Left ventricle myocardium inferior (tissue), 1 donor: ENCODE results near the gene PELI2. TPM values are rescaled to one million over a fixed set of nuclear protein-coding genes. Genes with fewer than 3 reads are reported as not detected.

Source experiments
- DNase-seq: peaks from one replicate; pipeline ENCODE4 v3.0.0-alpha.2; 2020
- H3K27ac ChIP-seq: fragments of 200-600 bp; replicated peaks from 2 replicates; pipeline ENCODE4 v1.8.0; 2021
- H3K27me3 ChIP-seq: fragments of 200-600 bp; 2 replicates; pipeline ENCODE4 v1.8.0; 2021; ENCODE audit warnings: low read depth
- H3K36me3 ChIP-seq: fragments of 200-600 bp; 2 replicates; pipeline ENCODE4 v1.8.0; 2021
- H3K4me1 ChIP-seq: fragments of 200-600 bp; 2 replicates; pipeline ENCODE4 v1.8.0; 2021
- H3K4me3 ChIP-seq: fragments of 200-600 bp; 2 replicates; pipeline ENCODE4 v1.8.0; 2021; ENCODE audit warnings: mild to moderate bottlenecking, moderate library complexity
- H3K9me3 ChIP-seq: fragments of 200-600 bp; replicated peaks from 2 replicates; pipeline ENCODE4 v1.8.0; 2021
- CTCF ChIP-seq: fragments of 200-600 bp; IDR thresholded peaks from 2 replicates; pipeline ENCODE4 v1.8.0; 2021; ENCODE audit warnings: antibody characterized with exemption, mild to moderate bottlenecking, borderline replicate concordance
- intact Hi-C: fragments of 100-400 bp; cut with micrococcal nuclease; formaldehyde crosslinking; loops from one replicate; pipeline ENCODE4 v1.11.0; 2022
- total RNA-seq: library from RNA; stranded (reverse); fragmentation: NEBNext Ultra II Directional; extraction: Animal tissue kit (Norgen Biotek cat#: 25700); gene quantifications from one replicate; pipeline ENCODE4 v1.2.1, GENCODE V29; 2021
- donor health status: DM: no; HTN: yes; CAD: no; lungs with severe emphysema.

Gene PELI2
- total RNA-seq, 1 donor from 2014 or later, result 2.0 TPM

- no peak for TF ChIP-seq CTCF
- intact Hi-C loops, result no loop called here
- no peak overlapping the region for H3K27ac ChIP-seq
Observed at GRCh38 chr14:56187736-56188135, 69.5 kb downstream of the PELI2 start.

GRCh38 chr14:56189307-56189706, 71.1 kb downstream of the PELI2 start:
- Histone ChIP-seq H3K27ac (no peak overlapping the region), H3K36me3 (no peaks in the 10 kb centered on the region), H3K27me3 (no peaks in the 10 kb centered on the region), H3K4me1 (no peaks in the 10 kb centered on the region), H3K9me3 (no peaks in the 10 kb centered on the region), H3K4me3 (no peak overlapping the region)
- DNase-seq, result no peak
- intact Hi-C loops, result no loop called here
- no peak for TF ChIP-seq CTCF

More at GRCh38 chr14:56187736-56188135, 69.5 kb downstream of the PELI2 start:
- no peak for DNase-seq
- Histone ChIP-seq H3K27me3 (no peaks in the 10 kb centered on the region), H3K4me1 (no peaks in the 10 kb centered on the region), H3K9me3 (no peaks in the 10 kb centered on the region), H3K36me3 (no peaks in the 10 kb centered on the region), H3K4me3 (no peak overlapping the region)

GRCh38 chr14:56193347-56193746, 75.1 kb downstream of the PELI2 start:
- Histone ChIP-seq H3K4me1 (peaks cover 17% of the 10 kb centered on the region), H3K27me3 (no peaks in the 10 kb centered on the region), H3K27ac (no peak overlapping the region), H3K9me3 (no peaks in the 10 kb centered on the region), H3K4me3 (no peak overlapping the region), H3K36me3 (no peaks in the 10 kb centered on the region)
- intact Hi-C loops, result no loop called here
- no peak for DNase-seq
- TF ChIP-seq CTCF, result no peak

GRCh38 chr14:56194042-56194441, 75.8 kb downstream of the PELI2 start:
- intact Hi-C loops, result no loop called here
- H3K4me1 ChIP-seq, result peaks cover 21% of the 10 kb centered on the region

GRCh38 chr14:56195223-56195622, 77.0 kb downstream of the PELI2 start:
- Histone ChIP-seq H3K36me3 (no peaks in the 10 kb centered on the region), H3K4me1 (peaks cover 30% of the 10 kb centered on the region), H3K27ac (no peak overlapping the region), H3K4me3 (no peak overlapping the region), H3K27me3 (no peaks in the 10 kb centered on the region), H3K9me3 (no peaks in the 10 kb centered on the region)
- intact Hi-C loops, result no loop called here
- DNase-seq, result no peak
- no peak for TF ChIP-seq CTCF

More at GRCh38 chr14:56194042-56194441, 75.8 kb downstream of the PELI2 start:
- no peak for TF ChIP-seq CTCF
- Histone ChIP-seq H3K27ac (no peak overlapping the region), H3K36me3 (no peaks in the 10 kb centered on the region), H3K4me3 (no peak overlapping the region), H3K27me3 (no peaks in the 10 kb centered on the region), H3K9me3 (no peaks in the 10 kb centered on the region)
- DNase-seq, result no peak

GRCh38 chr14:56195704-56196103, 77.5 kb downstream of the PELI2 start:
- H3K27ac ChIP-seq, result peak overlapping the region; percentile 20
- no peaks in the 10 kb centered on the region for H3K36me3 ChIP-seq
- no peak for DNase-seq
- intact Hi-C loops, result no loop called here
- no peak for TF ChIP-seq CTCF
- H3K4me3 ChIP-seq, result no peak overlapping the region
- H3K4me1 ChIP-seq, result peaks cover 33% of the 10 kb centered on the region
- H3K27me3 ChIP-seq, result no peaks in the 10 kb centered on the region
- H3K9me3 ChIP-seq, result no peaks in the 10 kb centered on the region
